Fibroblast of villous mesenchyme (primary cell): Measurements from ENCODE around the gene CDH4. TPM values are rescaled to one million over a fixed set of nuclear protein-coding genes. Genes with fewer than 3 reads are reported as not detected.
"Not testable (repeated sequence)": the region's sequence is repeated elsewhere in the genome, so short reads cannot be mapped to it uniquely, and the experiment has no call there.

Experiments
- DNase-seq: peaks from one replicate; pipeline ENCODE4 v3.0.0-alpha.2; 2010; ENCODE audit warnings: low read depth
- H3K4me3 ChIP-seq: 2 replicates; pipeline ENCODE4 v1.5.1; 2011; ENCODE audit warnings: low read depth, mild to moderate bottlenecking, low read length
- total RNA-seq: library from RNA; depleted of rRNA; stranded (reverse); fragments of >200 nt; gene quantifications from 2 replicates; pipeline ENCODE4 v1.2.3, GENCODE V29; 2012
- TF ChIP-seq, protein P1 (sequence below): IDR thresholded peaks from 2 replicates; pipeline ENCODE4 v1.5.1; 2012; ENCODE audit warnings: low read depth, mild to moderate bottlenecking, low read length; ENCODE audit not compliant: insufficient read depth

Gene CDH4
- total RNA-seq, 1 donor, result 1.7 TPM

DNA sequence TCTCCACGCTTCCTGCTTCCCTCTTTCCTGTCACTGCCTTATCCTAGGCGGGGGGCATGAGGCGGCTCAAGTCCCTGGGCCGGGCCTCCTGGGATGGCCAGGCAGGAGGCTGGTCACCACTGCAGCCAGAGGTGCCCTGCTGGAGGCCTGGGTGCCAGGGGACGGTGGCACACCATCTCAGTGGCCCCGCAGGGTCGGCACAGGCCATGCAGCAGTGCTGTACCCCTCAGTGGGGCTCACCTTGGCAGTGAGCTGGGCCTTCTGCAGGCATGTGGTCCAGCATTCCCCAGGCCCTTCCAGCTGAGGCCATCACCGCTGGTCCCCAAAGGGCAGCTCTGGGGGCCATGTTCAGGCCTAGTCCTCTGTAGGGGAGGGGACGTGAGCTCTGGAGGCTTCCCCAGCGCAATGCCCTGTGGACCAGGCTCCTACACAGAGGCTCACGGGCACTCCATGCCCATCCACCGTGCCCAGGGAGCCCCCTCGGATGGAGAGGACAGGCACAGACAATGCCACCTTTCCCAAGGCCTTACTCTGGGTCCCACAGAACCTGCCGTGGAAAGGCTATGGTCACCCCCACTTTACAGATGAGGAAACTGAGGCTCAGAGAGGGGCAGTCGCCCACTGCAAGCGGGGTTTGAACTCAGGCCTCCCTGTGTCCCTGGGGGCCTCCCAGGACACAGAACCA, 689.8 kb downstream of the CDH4 start:
- no peak for DNase-seq
- H3K4me3 ChIP-seq, result no peak overlapping the region
- TF ChIP-seq, protein P1, sequence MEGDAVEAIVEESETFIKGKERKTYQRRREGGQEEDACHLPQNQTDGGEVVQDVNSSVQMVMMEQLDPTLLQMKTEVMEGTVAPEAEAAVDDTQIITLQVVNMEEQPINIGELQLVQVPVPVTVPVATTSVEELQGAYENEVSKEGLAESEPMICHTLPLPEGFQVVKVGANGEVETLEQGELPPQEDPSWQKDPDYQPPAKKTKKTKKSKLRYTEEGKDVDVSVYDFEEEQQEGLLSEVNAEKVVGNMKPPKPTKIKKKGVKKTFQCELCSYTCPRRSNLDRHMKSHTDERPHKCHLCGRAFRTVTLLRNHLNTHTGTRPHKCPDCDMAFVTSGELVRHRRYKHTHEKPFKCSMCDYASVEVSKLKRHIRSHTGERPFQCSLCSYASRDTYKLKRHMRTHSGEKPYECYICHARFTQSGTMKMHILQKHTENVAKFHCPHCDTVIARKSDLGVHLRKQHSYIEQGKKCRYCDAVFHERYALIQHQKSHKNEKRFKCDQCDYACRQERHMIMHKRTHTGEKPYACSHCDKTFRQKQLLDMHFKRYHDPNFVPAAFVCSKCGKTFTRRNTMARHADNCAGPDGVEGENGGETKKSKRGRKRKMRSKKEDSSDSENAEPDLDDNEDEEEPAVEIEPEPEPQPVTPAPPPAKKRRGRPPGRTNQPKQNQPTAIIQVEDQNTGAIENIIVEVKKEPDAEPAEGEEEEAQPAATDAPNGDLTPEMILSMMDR, result no peak

GRCh38 chr20:61942526-61942925, 690.5 kb downstream of the CDH4 start:
- no peak for DNase-seq
- no peak overlapping the region for H3K4me3 ChIP-seq
- TF ChIP-seq, protein P1, result no peak

- H3K4me3 ChIP-seq, DNase-seq: not testable (repeated sequence)
Measured at GRCh38 chr20:61944967-61945366, 692.9 kb downstream of the CDH4 start.

DNA sequence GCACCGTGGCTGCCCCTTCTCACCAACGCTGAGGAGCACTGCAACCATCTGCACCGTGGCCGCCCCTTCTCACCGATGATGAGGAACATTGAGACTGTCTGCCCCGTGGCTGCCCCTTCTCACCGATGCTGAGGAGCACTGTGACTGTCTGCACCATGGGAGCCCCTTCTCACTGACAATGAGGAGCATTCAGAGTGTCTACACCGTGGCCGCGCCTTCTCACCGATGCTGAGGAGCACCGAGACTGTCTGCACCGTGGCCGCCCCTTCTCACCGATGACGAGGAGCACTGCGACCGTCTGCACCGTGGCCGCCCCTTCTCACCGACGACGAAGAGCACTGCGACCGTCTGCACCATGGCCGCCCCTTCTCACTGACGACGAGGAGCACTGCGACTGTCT, 693.4 kb downstream of the CDH4 start:
- not testable (repeated sequence) for DNase-seq, H3K4me3 ChIP-seq

- H3K4me3 ChIP-seq, DNase-seq: not testable (repeated sequence)
Measured at GRCh38 chr20:61948056-61948455, 696.0 kb downstream of the CDH4 start.

DNA sequence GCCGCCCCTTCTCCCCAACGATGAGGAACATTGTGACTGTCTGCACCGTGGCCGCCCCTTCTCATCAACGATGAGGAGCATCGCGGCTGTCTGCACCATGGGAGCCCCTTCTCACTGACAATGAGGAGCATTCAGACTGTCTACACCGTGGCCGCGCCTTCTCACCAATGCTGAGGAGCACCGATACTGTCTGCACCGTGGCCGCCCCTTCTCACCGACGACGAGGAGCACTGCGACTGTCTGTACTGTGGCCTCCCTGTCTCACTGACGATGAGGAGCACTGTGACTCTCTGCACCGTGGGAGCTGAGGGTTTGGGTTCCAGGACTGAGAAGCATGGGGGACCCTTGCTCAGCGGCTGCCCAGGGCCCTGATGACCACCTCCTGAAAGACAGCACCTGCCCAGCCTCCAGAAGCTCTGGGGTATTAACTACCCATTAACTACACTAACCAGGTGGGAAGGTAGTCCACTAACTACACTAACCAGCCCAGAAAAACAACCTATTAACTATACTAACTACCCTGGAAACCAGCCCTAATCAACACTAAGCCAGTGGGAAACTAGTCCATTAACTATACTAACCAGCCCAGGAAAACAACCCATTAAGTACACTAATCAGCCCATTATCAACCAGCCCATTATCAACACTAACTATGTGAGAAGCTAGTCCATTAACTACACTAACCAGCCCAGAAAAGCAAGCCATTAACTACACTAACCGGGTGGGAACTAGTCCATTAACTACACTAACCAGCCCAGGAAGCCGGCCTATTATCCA, 696.7 kb downstream of the CDH4 start:
- DNase-seq, result no peak
- H3K4me3 ChIP-seq, result no peak overlapping the region
- TF ChIP-seq, protein P1, result no peak

GRCh38 chr20:61949363-61949713, 697.3 kb downstream of the CDH4 start:
- H3K4me3 ChIP-seq, result no peak overlapping the region
- no peak for DNase-seq
- TF ChIP-seq, protein P1, result no peak

- DNase-seq, result no peak
Measured at GRCh38 chr20:61949714-61950640, 697.9 kb downstream of the CDH4 start.

More at GRCh38 chr20:61949714-61950640, 697.9 kb downstream of the CDH4 start:
- no peak overlapping the region for H3K4me3 ChIP-seq
- TF ChIP-seq, protein P1, result no peak
